ENCODE results near the gene CNPY2. TPM values are rescaled to one million over a fixed set of nuclear protein-coding genes. Genes with fewer than 3 reads are reported as not detected.
A peak's percentile ranks its signal among the peaks of the same experiment; 100 is the strongest.

CNPY2 gene
- total RNA-seq, 5 donors from 2014 or later (not counting 1 experiment from before 2014, with no cell fraction given), result 52.9 to 92.8 (median 90.8) TPM

- Histone ChIP-seq H3K4me1 (ENCODE audit: control insufficient read depth in 1 of 2, extremely low read depth in 1 of 2, insufficient read depth in 2 of 2, low read length in 2 of 2) (peaks cover 0 to 6% of the 10 kb centered on the region in 2 experiments), H3K36me3 (ENCODE audit: control insufficient read depth in 2 of 2, extremely low read depth in 1 of 2, insufficient read depth in 1 of 2, low read length in 1 of 2) (peaks cover 6 to 55% of the 10 kb centered on the region in 2 donors), H3K9me3 (no peaks in the 10 kb centered on the region), H3K4me3 (ENCODE audit: control insufficient read depth in 1 of 2, extremely low read depth in 1 of 2, low read length in 1 of 2) (no peak overlapping the region), H3K27me3 (replicated peaks in 1 of 2; ENCODE audit: control insufficient read depth in 2 of 2, extremely low read depth in 1 of 2, insufficient read depth in 2 of 2, low read length in 1 of 2) (no peaks in the 10 kb centered on the region), H3K27ac (ENCODE audit: low read length) (no peak overlapping the region)
- Mint-ChIP-seq H3K36me3 (peaks cover 39% of the 10 kb centered on the region), H3K27me3 (no peaks in the 10 kb centered on the region), H3K9me3 (no peaks in the 10 kb centered on the region), H3K4me1 (peaks cover 0 to 6% (median 4%) of the 10 kb centered on the region in 3 donors), H3K4me3 (no peak overlapping the region), H3K27ac (no peak overlapping the region)
- POLR2A ChIA-PET, result interaction anchor here (0.6 to 0.7 kb wide), 4 partner anchors 39 to 216 kb away, joined by 3 to 5 read pairs (median 4); partner anchors contain the start of gene STAT2 (in 1 of the 2)
- DNase-seq, result no peak
- ATAC-seq (replicated peaks in 1 of 4), result no peak
- 100% methylated on average over 1 of the region's 2 CpGs for WGBS (ENCODE audit: insufficient coverage)
- CTCF ChIA-PET, result no interaction called here
Observed at GRCh38 chr12:56321027-56321426, 5.2 kb upstream of the CNPY2 start.

- H3K27me3 Mint-ChIP-seq, result no peaks in the 10 kb centered on the region
- H3K4me1 ChIP-seq (ENCODE audit: control insufficient read depth in 1 of 2, extremely low read depth in 1 of 2, insufficient read depth in 2 of 2, low read length in 2 of 2), result peaks cover 9 to 17% of the 10 kb centered on the region in 2 experiments
- ATAC-seq (replicated peaks in 1 of 4), result no peak
- H3K36me3 Mint-ChIP-seq, result peaks cover 12% of the 10 kb centered on the region
- no peak overlapping the region for H3K4me3 ChIP-seq (ENCODE audit: control insufficient read depth in 1 of 2, extremely low read depth in 1 of 2, low read length in 1 of 2)
- H3K27ac Mint-ChIP-seq, result peak overlapping the region; percentile 19 to 44
- no peaks in the 10 kb centered on the region for H3K9me3 ChIP-seq
- H3K27me3 ChIP-seq (replicated peaks in 1 of 2; ENCODE audit: control insufficient read depth in 2 of 2, extremely low read depth in 1 of 2, insufficient read depth in 2 of 2, low read length in 1 of 2), result no peaks in the 10 kb centered on the region
- no peak overlapping the region for H3K27ac ChIP-seq (ENCODE audit: low read length)
- POLR2A ChIA-PET, result no interaction called here
- no peak overlapping the region for H3K4me3 Mint-ChIP-seq
- no peak for DNase-seq
- peaks cover 0 to 29% of the 10 kb centered on the region in 2 donors for H3K36me3 ChIP-seq (ENCODE audit: control insufficient read depth in 2 of 2, extremely low read depth in 1 of 2, insufficient read depth in 1 of 2, low read length in 1 of 2)
- WGBS (ENCODE audit: insufficient coverage), result 84% methylated on average over 2 of the region's 3 CpGs
- peaks cover 11 to 19% (median 19%) of the 10 kb centered on the region in 3 donors for H3K4me1 Mint-ChIP-seq
- CTCF ChIA-PET, result interaction anchor here in 1 of 2 donors (2.7 kb wide), 1 partner anchor 146 kb away, joined by 15 read pairs; no protein-coding TSS in a partner anchor
- H3K9me3 Mint-ChIP-seq, result no peaks in the 10 kb centered on the region
Observed at GRCh38 chr12:56317675-56318074, 1.9 kb upstream of the CNPY2 start.

- DNase-seq (peak in 2 of 35 experiments; percentile 6 to 11), ATAC-seq (replicated peaks in 1 of 4) (no peak)
- H3K27ac Mint-ChIP-seq, result peak overlapping the region; percentile 97 to 99
- peaks cover 2 to 38% of the 10 kb centered on the region in 2 donors for H3K36me3 ChIP-seq (ENCODE audit: control insufficient read depth in 2 of 2, extremely low read depth in 1 of 2, insufficient read depth in 1 of 2, low read length in 1 of 2)
- H3K27ac ChIP-seq (ENCODE audit: low read length), result peak overlapping the region; percentile 79
- peaks cover 11 to 19% (median 19%) of the 10 kb centered on the region in 3 donors for H3K4me1 Mint-ChIP-seq
- WGBS (ENCODE audit: insufficient coverage), result 0% methylated on average over 9 of the region's 11 CpGs
- ChIA-PET POLR2A (interaction anchor here in 1 of 2 donors (0.5 to 2.0 kb wide), 4 partner anchors 16 to 321 kb away, joined by 3 to 17 read pairs (median 8); partner anchors contain the start of gene STAT2), CTCF (interaction anchor here in 1 of 2 donors (0.6 to 2.7 kb wide), 8 partner anchors 18 to 211 kb away, joined by 3 to 21 read pairs (median 6); partner anchors contain the start of genes IL23A, PA2G4, PAN2 and SMARCC2)
- H3K4me3 Mint-ChIP-seq, result peak overlapping the region; percentile 97 to 99 (median 97)
- no peaks in the 10 kb centered on the region for H3K27me3 ChIP-seq (replicated peaks in 1 of 2; ENCODE audit: control insufficient read depth in 2 of 2, extremely low read depth in 1 of 2, insufficient read depth in 2 of 2, low read length in 1 of 2)
- peaks cover 7% of the 10 kb centered on the region for H3K36me3 Mint-ChIP-seq
- no peaks in the 10 kb centered on the region for H3K9me3 Mint-ChIP-seq
- H3K27me3 Mint-ChIP-seq, result no peaks in the 10 kb centered on the region
- H3K9me3 ChIP-seq, result no peaks in the 10 kb centered on the region
- peak overlapping the region; percentile 66 to 96 for H3K4me3 ChIP-seq (ENCODE audit: control insufficient read depth in 1 of 2, extremely low read depth in 1 of 2, low read length in 1 of 2)
- peaks cover 9 to 17% of the 10 kb centered on the region in 2 experiments for H3K4me1 ChIP-seq (ENCODE audit: control insufficient read depth in 1 of 2, extremely low read depth in 1 of 2, insufficient read depth in 2 of 2, low read length in 2 of 2)
Observed at GRCh38 chr12:56315249-56315621, 553 bp downstream of the CNPY2 start.

- H3K36me3 Mint-ChIP-seq, result peaks cover 14% of the 10 kb centered on the region
- DNase-seq, result no peak
Observed at GRCh38 chr12:56311003-56311402, 4.8 kb downstream of the CNPY2 start.

GRCh38 chr12:56308714-56309113 lies 7.1 kb downstream of the CNPY2 start:
- H3K4me1 ChIP-seq (ENCODE audit: control insufficient read depth in 1 of 2, extremely low read depth in 1 of 2, insufficient read depth in 2 of 2, low read length in 2 of 2), result no peaks in the 10 kb centered on the region
- no peak overlapping the region for H3K4me3 ChIP-seq (ENCODE audit: control insufficient read depth in 1 of 2, extremely low read depth in 1 of 2, low read length in 1 of 2)
- H3K27me3 Mint-ChIP-seq, result no peaks in the 10 kb centered on the region
- ChIA-PET POLR2A (interaction anchor here (0.7 to 0.8 kb wide), 2 partner anchors 11 to 16 kb away, joined by 3 read pairs; no protein-coding TSS in a partner anchor), CTCF (interaction anchor here in 1 of 2 donors (0.6 to 0.9 kb wide), 3 partner anchors 92 to 190 kb away, joined by 3 read pairs; no protein-coding TSS in a partner anchor)
- 83% methylated on average over 1 of the region's 3 CpGs for WGBS (ENCODE audit: insufficient coverage)
- H3K36me3 ChIP-seq (ENCODE audit: control insufficient read depth in 2 of 2, extremely low read depth in 1 of 2, insufficient read depth in 1 of 2, low read length in 1 of 2), result peaks cover 2 to 42% of the 10 kb centered on the region in 2 donors
- H3K9me3 ChIP-seq, result no peaks in the 10 kb centered on the region
- ATAC-seq (replicated peaks in 1 of 4), result no peak
- no peak for DNase-seq
- H3K36me3 Mint-ChIP-seq, result peaks cover 15% of the 10 kb centered on the region
- no peak overlapping the region for H3K27ac Mint-ChIP-seq
- H3K4me1 Mint-ChIP-seq, result no peaks in the 10 kb centered on the region
- no peak overlapping the region for H3K27ac ChIP-seq (ENCODE audit: low read length)
- no peak overlapping the region for H3K4me3 Mint-ChIP-seq
- no peaks in the 10 kb centered on the region for H3K9me3 Mint-ChIP-seq
- no peaks in the 10 kb centered on the region for H3K27me3 ChIP-seq (replicated peaks in 1 of 2; ENCODE audit: control insufficient read depth in 2 of 2, extremely low read depth in 1 of 2, insufficient read depth in 2 of 2, low read length in 1 of 2)

More at GRCh38 chr12:56311003-56311402, 4.8 kb downstream of the CNPY2 start:
- peaks cover 2 to 40% of the 10 kb centered on the region in 2 donors for H3K36me3 ChIP-seq (ENCODE audit: control insufficient read depth in 2 of 2, extremely low read depth in 1 of 2, insufficient read depth in 1 of 2, low read length in 1 of 2)
- H3K4me1 ChIP-seq (ENCODE audit: control insufficient read depth in 1 of 2, extremely low read depth in 1 of 2, insufficient read depth in 2 of 2, low read length in 2 of 2), result peaks cover 9 to 12% of the 10 kb centered on the region in 2 experiments
- Mint-ChIP-seq H3K4me1 (peaks cover 11 to 15% (median 13%) of the 10 kb centered on the region in 3 donors), H3K9me3 (no peaks in the 10 kb centered on the region), H3K27me3 (no peaks in the 10 kb centered on the region), H3K4me3 (no peak overlapping the region), H3K27ac (no peak overlapping the region)
- ChIA-PET CTCF (interaction anchor here in 1 of 2 donors (0.6 kb wide), 1 partner anchor 25 kb away, joined by 7 read pairs; no protein-coding TSS in a partner anchor), POLR2A (interaction anchor here (0.5 to 0.7 kb wide), 3 partner anchors 19 to 232 kb away, joined by 3 to 4 read pairs (median 3); no protein-coding TSS in a partner anchor)
- H3K4me3 ChIP-seq (ENCODE audit: control insufficient read depth in 1 of 2, extremely low read depth in 1 of 2, low read length in 1 of 2), result no peak overlapping the region
- H3K27ac ChIP-seq (ENCODE audit: low read length), result no peak overlapping the region
- no peak for ATAC-seq (replicated peaks in 1 of 4)
- no peaks in the 10 kb centered on the region for H3K27me3 ChIP-seq (replicated peaks in 1 of 2; ENCODE audit: control insufficient read depth in 2 of 2, extremely low read depth in 1 of 2, insufficient read depth in 2 of 2, low read length in 1 of 2)
- 99% methylated on average over 11 of the region's 12 CpGs for WGBS (ENCODE audit: insufficient coverage)
- H3K9me3 ChIP-seq, result no peaks in the 10 kb centered on the region

GRCh38 chr12:56307221-56307965 lies 8.4 kb downstream of the CNPY2 start:
- H3K27me3 ChIP-seq (replicated peaks in 1 of 2; ENCODE audit: control insufficient read depth in 2 of 2, extremely low read depth in 1 of 2, insufficient read depth in 2 of 2, low read length in 1 of 2), result no peaks in the 10 kb centered on the region
- WGBS (ENCODE audit: insufficient coverage), result no CpG with 5 or more reads among the region's 7 CpGs
- DNase-seq (no peak), ATAC-seq (replicated peaks in 1 of 4) (no peak)
- H3K4me1 ChIP-seq (ENCODE audit: control insufficient read depth in 1 of 2, extremely low read depth in 1 of 2, insufficient read depth in 2 of 2, low read length in 2 of 2), result peaks cover 0 to 5% of the 10 kb centered on the region in 2 experiments
- H3K4me3 ChIP-seq (ENCODE audit: control insufficient read depth in 1 of 2, extremely low read depth in 1 of 2, low read length in 1 of 2), result no peak overlapping the region
- Mint-ChIP-seq H3K4me1 (peaks cover under 1 to 2% (median under 1%) of the 10 kb centered on the region in 3 donors), H3K27me3 (no peaks in the 10 kb centered on the region), H3K36me3 (peaks cover 15% of the 10 kb centered on the region), H3K4me3 (no peak overlapping the region), H3K27ac (no peak overlapping the region), H3K9me3 (no peaks in the 10 kb centered on the region)
- POLR2A ChIA-PET, result no interaction called here
- CTCF ChIA-PET, result interaction anchor here (0.5 to 0.9 kb wide), 2 partner anchors 25 to 45 kb away, joined by 3 to 12 read pairs; no protein-coding TSS in a partner anchor
- H3K9me3 ChIP-seq, result no peaks in the 10 kb centered on the region
- H3K27ac ChIP-seq (ENCODE audit: low read length), result no peak overlapping the region
- peaks cover 2 to 42% of the 10 kb centered on the region in 2 donors for H3K36me3 ChIP-seq (ENCODE audit: control insufficient read depth in 2 of 2, extremely low read depth in 1 of 2, insufficient read depth in 1 of 2, low read length in 1 of 2)
